ENCODE measurements around the gene BRPF1.
A peak's percentile ranks its signal among the peaks of the same experiment; 100 is the strongest.

BRPF1 gene

GRCh38 chr3:9703736-9704346, 27.7 kb upstream of the BRPF1 start, which contains the start of gene CPNE9:
Gene CPNE9 (plus strand): TSS chr3:9703833. CDS start chr3:9703997, 164 bp downstream.
- DNase-seq (ENCODE audit: low read depth, low spot score) = no peak

- DNase-seq (ENCODE audit: low read depth, low spot score) = no peak
These were observed 26.9 kb upstream of the BRPF1 start for GRCh38 chr3:9704347-9705322.

GRCh38 chr3:9710174-9710739, 21.3 kb upstream of the BRPF1 start:
- no peak for DNase-seq (ENCODE audit: low read depth, low spot score)

- no peak for DNase-seq (ENCODE audit: low read depth, low spot score)
These were observed 19.1 kb upstream of the BRPF1 start for GRCh38 chr3:9712415-9712814.

GRCh38 chr3:9713142-9713541, 18.4 kb upstream of the BRPF1 start:
- no peak for DNase-seq (ENCODE audit: low read depth, low spot score)

GRCh38 chr3:9715136-9715535, 16.4 kb upstream of the BRPF1 start:
- DNase-seq (ENCODE audit: low read depth, low spot score) = no peak

GRCh38 chr3:9715764-9716437, 15.6 kb upstream of the BRPF1 start:
- peak; percentile 45 for DNase-seq (ENCODE audit: low read depth, low spot score)

- DNase-seq (ENCODE audit: low read depth, low spot score) = no peak
These were observed 14.6 kb upstream of the BRPF1 start for GRCh38 chr3:9716801-9717555.

GRCh38 chr3:9717563-9717962, 14.0 kb upstream of the BRPF1 start:
- no peak for DNase-seq (ENCODE audit: low read depth, low spot score)

GRCh38 chr3:9718118-9718517, 13.4 kb upstream of the BRPF1 start:
- no peak for DNase-seq (ENCODE audit: low read depth, low spot score)

GRCh38 chr3:9721015-9721699, 10.4 kb upstream of the BRPF1 start:
- DNase-seq (ENCODE audit: low read depth, low spot score) = no peak

- no peak for DNase-seq (ENCODE audit: low read depth, low spot score)
These were observed 9.9 kb upstream of the BRPF1 start for GRCh38 chr3:9721700-9722060.

- DNase-seq (ENCODE audit: low read depth, low spot score) = no peak
These were observed 5.6 kb upstream of the BRPF1 start for GRCh38 chr3:9725775-9726515.

GRCh38 chr3:9727041-9727595, 4.4 kb upstream of the BRPF1 start:
- DNase-seq (ENCODE audit: low read depth, low spot score) = no peak

- DNase-seq (ENCODE audit: low read depth, low spot score) = no peak
These were observed 3.8 kb upstream of the BRPF1 start for GRCh38 chr3:9727743-9728142.

- no peak for DNase-seq (ENCODE audit: low read depth, low spot score)
These were observed 2.1 kb upstream of the BRPF1 start for GRCh38 chr3:9729419-9729818.

- DNase-seq (ENCODE audit: low read depth, low spot score) = no peak
These were observed 804 bp upstream of the BRPF1 start for GRCh38 chr3:9730657-9731205.

- no peak for DNase-seq (ENCODE audit: low read depth, low spot score)
These were observed 675 bp downstream of the BRPF1 start for GRCh38 chr3:9732080-9732739.

- DNase-seq (ENCODE audit: low read depth, low spot score) = no peak
These were observed 1.2 kb downstream of the BRPF1 start for GRCh38 chr3:9732740-9733115.
